BLaER1 (cell line): ENCODE data around the gene HELZ2.

Source experiments
- H3K27ac ChIP-seq: shearing (Covaris generic); formaldehyde crosslinking; 2 replicates; pipeline ENCODE4 v1.8.1; 2022
- H3K27me3 ChIP-seq: shearing (Covaris generic); formaldehyde crosslinking; 2 replicates; pipeline ENCODE4 v1.8.1; 2022
- H3K36me3 ChIP-seq: shearing (Covaris generic); formaldehyde crosslinking; 2 replicates; pipeline ENCODE4 v1.8.1; 2022
- H3K4me1 ChIP-seq: shearing (Covaris generic); formaldehyde crosslinking; 2 replicates; pipeline ENCODE4 v1.8.1; 2022
- H3K4me2 ChIP-seq: shearing (Covaris generic); formaldehyde crosslinking; 2 replicates; pipeline ENCODE4 v1.8.1; 2022
- H3K4me3 ChIP-seq: shearing (Covaris generic); formaldehyde crosslinking; 2 replicates; pipeline ENCODE4 v1.8.1; 2022
- H3K9ac ChIP-seq: shearing (Covaris generic); formaldehyde crosslinking; 2 replicates; pipeline ENCODE4 v1.8.1; 2022
- H3K9me3 ChIP-seq: shearing (Covaris generic); formaldehyde crosslinking; 2 replicates; pipeline ENCODE4 v1.8.1; 2022
- H4K20me1 ChIP-seq: shearing (Covaris generic); formaldehyde crosslinking; 2 replicates; pipeline ENCODE4 v1.8.1; 2022
- Cebpa-rat ChIP-seq: shearing (Covaris generic); IDR thresholded peaks from 2 replicates; pipeline ENCODE4 v1.8.1; 2022

HELZ2 gene

GRCh38 chr20:63570281-63571086 is 3.6 kb downstream of the HELZ2 start:
- Histone ChIP-seq H3K9me3 (no peaks in the 10 kb centered on the region), H3K27ac (no peak overlapping the region), H3K27me3 (peaks cover 78% of the 10 kb centered on the region), H3K4me1 (peaks cover 65% of the 10 kb centered on the region), H4K20me1 (peaks cover 81% of the 10 kb centered on the region), H3K9ac (no peak overlapping the region), H3K4me3 (no peak overlapping the region), H3K36me3 (no peaks in the 10 kb centered on the region; the same call in 1 of the 2 replicates), H3K4me2 (peak overlapping the region; percentile 96)
- no peak for TF ChIP-seq Cebpa-rat

GRCh38 chr20:63568986-63569949 is 4.8 kb downstream of the HELZ2 start:
- peak overlapping the region; percentile 96 for H3K4me2 ChIP-seq
- H3K4me1 ChIP-seq: peaks cover 56% of the 10 kb centered on the region
- peaks cover 90% of the 10 kb centered on the region for H3K27me3 ChIP-seq
- H3K4me3 ChIP-seq: peak overlapping the region; percentile 45
- H3K27ac ChIP-seq: no peak overlapping the region
- H3K9me3 ChIP-seq: no peaks in the 10 kb centered on the region
- no peak for TF ChIP-seq Cebpa-rat
- H3K9ac ChIP-seq: no peak overlapping the region
- H3K36me3 ChIP-seq: no peaks in the 10 kb centered on the region; the same call in 1 of the 2 replicates
- H4K20me1 ChIP-seq: peaks cover 94% of the 10 kb centered on the region

- Histone ChIP-seq H4K20me1 (peaks cover 100% of the 10 kb centered on the region), H3K4me1 (peaks cover 60% of the 10 kb centered on the region), H3K9me3 (no peaks in the 10 kb centered on the region), H3K4me3 (peak overlapping the region; percentile 45), H3K9ac (no peak overlapping the region), H3K27me3 (peaks cover 99% of the 10 kb centered on the region), H3K27ac (no peak overlapping the region), H3K4me2 (peak overlapping the region; percentile 96), H3K36me3 (no peaks in the 10 kb centered on the region; the same call in 1 of the 2 replicates)
- no peak for TF ChIP-seq Cebpa-rat
These were observed 5.7 kb downstream of the HELZ2 start for GRCh38 chr20:63568170-63568981.

- Histone ChIP-seq H3K36me3 (no peaks in the 10 kb centered on the region; the same call in 1 of the 2 replicates), H3K9me3 (no peaks in the 10 kb centered on the region), H3K4me3 (peak overlapping the region; percentile 45), H3K9ac (no peak overlapping the region), H3K4me2 (peak overlapping the region; percentile 96), H3K27me3 (peaks cover 97% of the 10 kb centered on the region), H3K27ac (no peak overlapping the region), H3K4me1 (peaks cover 60% of the 10 kb centered on the region), H4K20me1 (peaks cover 100% of the 10 kb centered on the region)
- TF ChIP-seq Cebpa-rat: no peak
These were observed 6.5 kb downstream of the HELZ2 start for GRCh38 chr20:63567386-63568169.

GRCh38 chr20:63567136-63567385 is 7.0 kb downstream of the HELZ2 start:
- peaks cover 100% of the 10 kb centered on the region for H4K20me1 ChIP-seq
- peaks cover 91% of the 10 kb centered on the region for H3K27me3 ChIP-seq
- H3K4me3 ChIP-seq: no peak overlapping the region
- H3K27ac ChIP-seq: no peak overlapping the region
- H3K4me2 ChIP-seq: peak overlapping the region; percentile 96
- TF ChIP-seq Cebpa-rat: no peak
- no peaks in the 10 kb centered on the region; the same call in 1 of the 2 replicates for H3K36me3 ChIP-seq
- H3K9ac ChIP-seq: no peak overlapping the region
- H3K4me1 ChIP-seq: peaks cover 65% of the 10 kb centered on the region
- no peaks in the 10 kb centered on the region for H3K9me3 ChIP-seq

GRCh38 chr20:63566395-63567135 is 7.5 kb downstream of the HELZ2 start:
- Histone ChIP-seq H3K4me3 (no peak overlapping the region), H3K36me3 (no peaks in the 10 kb centered on the region), H3K9ac (no peak overlapping the region), H3K4me2 (peak overlapping the region; percentile 96; the same call in 1 of the 2 replicates), H3K27me3 (peaks cover 91% of the 10 kb centered on the region), H3K27ac (no peak overlapping the region), H3K4me1 (peaks cover 70% of the 10 kb centered on the region), H4K20me1 (peaks cover 100% of the 10 kb centered on the region), H3K9me3 (no peaks in the 10 kb centered on the region)
- TF ChIP-seq Cebpa-rat: no peak

- Histone ChIP-seq H3K4me3 (no peak overlapping the region), H4K20me1 (peaks cover 100% of the 10 kb centered on the region), H3K4me1 (peaks cover 77% of the 10 kb centered on the region), H3K27me3 (peaks cover 91% of the 10 kb centered on the region), H3K36me3 (no peaks in the 10 kb centered on the region), H3K9me3 (no peaks in the 10 kb centered on the region), H3K9ac (no peak overlapping the region), H3K4me2 (no peak overlapping the region), H3K27ac (no peak overlapping the region)
- no peak for TF ChIP-seq Cebpa-rat
These were observed 8.2 kb downstream of the HELZ2 start for GRCh38 chr20:63565699-63566335.
